A549 (cell line): ENCODE results near the gene ABCA7.

Experiments used
- CHD4 ChIP-seq: fragments of 200-600 bp; sonication (generic); IDR thresholded peaks from 2 replicates; pipeline ENCODE4 v1.6.1; 2016; ENCODE audit warnings: antibody characterized with exemption, mild to moderate bottlenecking, borderline replicate concordance
- EP300 ChIP-seq, 2 experiments: fragments of >200 bp; sonication (Bioruptor Twin); formaldehyde crosslinking; IDR thresholded peaks; 2 replicates in 1 of 2; 3 replicates in 1 of 2; pipeline ENCODE4 v1.6.1; 2016 to 2017
- NPAS2 ChIP-seq: fragments of 250-450 bp; sonication (Bioruptor Pico); IDR thresholded peaks from 2 replicates; pipeline ENCODE4 v1.8.0; 2022; ENCODE audit warnings: mild to moderate bottlenecking, moderate library complexity, borderline replicate concordance
- POLR2A ChIP-seq: IDR thresholded peaks from 2 replicates; pipeline ENCODE4 v1.6.1; 2012; ENCODE audit warnings: mild to moderate bottlenecking, low read length
- POLR2AphosphoS2 ChIP-seq: conservative IDR thresholded peaks from 2 replicates; pipeline ENCODE4 v1.6.1; 2012; ENCODE audit warnings: low read length, improper control_type of control experiment, inconsistent platforms
- SREBF2 ChIP-seq: fragments of 450-650 bp; IDR thresholded peaks from 2 replicates; pipeline ENCODE4 v1.6.1; 2014; ENCODE audit warnings: mild to moderate bottlenecking, moderate library complexity
- TFCP2L1 ChIP-seq: fragments of 250-450 bp; sonication (Bioruptor Pico); IDR thresholded peaks from 2 replicates; pipeline ENCODE4 v1.5.0; 2021; ENCODE audit warnings: mild to moderate bottlenecking
- TF ChIP-seq, protein P1 (sequence below): fragments of >200 bp; sonication (Bioruptor Twin); formaldehyde crosslinking; IDR thresholded peaks from 3 replicates; pipeline ENCODE4 v1.5.1; 2016
- TF ChIP-seq, protein P2 (sequence below): fragments of 200-600 bp; sonication (generic); IDR thresholded peaks from 2 replicates; pipeline ENCODE4 v1.6.1; 2016; ENCODE audit warnings: antibody characterized with exemption, mild to moderate bottlenecking, moderate library complexity

DNA sequence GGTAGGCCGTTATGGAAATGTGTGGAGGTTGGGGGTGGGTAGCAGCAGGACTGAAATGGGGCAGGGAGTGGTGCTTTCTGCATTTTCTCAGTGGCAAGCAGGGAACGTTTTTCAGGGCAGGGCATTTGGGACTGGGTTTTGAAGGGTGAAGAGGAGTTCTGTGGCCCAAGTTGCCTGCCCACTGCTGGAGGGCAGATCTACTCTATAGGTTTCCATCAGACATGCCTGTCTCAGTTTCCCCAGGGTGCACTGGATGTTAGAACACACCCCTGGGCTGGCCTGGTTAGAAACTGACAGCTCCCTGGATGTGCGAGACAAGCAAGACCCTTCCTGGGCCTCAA, 40.6 kb upstream of the ABCA7 start:
- TF ChIP-seq, protein P1, sequence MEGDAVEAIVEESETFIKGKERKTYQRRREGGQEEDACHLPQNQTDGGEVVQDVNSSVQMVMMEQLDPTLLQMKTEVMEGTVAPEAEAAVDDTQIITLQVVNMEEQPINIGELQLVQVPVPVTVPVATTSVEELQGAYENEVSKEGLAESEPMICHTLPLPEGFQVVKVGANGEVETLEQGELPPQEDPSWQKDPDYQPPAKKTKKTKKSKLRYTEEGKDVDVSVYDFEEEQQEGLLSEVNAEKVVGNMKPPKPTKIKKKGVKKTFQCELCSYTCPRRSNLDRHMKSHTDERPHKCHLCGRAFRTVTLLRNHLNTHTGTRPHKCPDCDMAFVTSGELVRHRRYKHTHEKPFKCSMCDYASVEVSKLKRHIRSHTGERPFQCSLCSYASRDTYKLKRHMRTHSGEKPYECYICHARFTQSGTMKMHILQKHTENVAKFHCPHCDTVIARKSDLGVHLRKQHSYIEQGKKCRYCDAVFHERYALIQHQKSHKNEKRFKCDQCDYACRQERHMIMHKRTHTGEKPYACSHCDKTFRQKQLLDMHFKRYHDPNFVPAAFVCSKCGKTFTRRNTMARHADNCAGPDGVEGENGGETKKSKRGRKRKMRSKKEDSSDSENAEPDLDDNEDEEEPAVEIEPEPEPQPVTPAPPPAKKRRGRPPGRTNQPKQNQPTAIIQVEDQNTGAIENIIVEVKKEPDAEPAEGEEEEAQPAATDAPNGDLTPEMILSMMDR, result no peak
- TF ChIP-seq POLR2AphosphoS2 (no peak), TFCP2L1 (CRISPR knock-in tag) (no peak), NPAS2 (CRISPR knock-in tag) (no peak), EP300 (IDR thresholded peaks at IDR 0.05) (no peak), SREBF2 (no peak), POLR2A (no peak), CHD4 (no peak)
- TF ChIP-seq, protein P2, sequence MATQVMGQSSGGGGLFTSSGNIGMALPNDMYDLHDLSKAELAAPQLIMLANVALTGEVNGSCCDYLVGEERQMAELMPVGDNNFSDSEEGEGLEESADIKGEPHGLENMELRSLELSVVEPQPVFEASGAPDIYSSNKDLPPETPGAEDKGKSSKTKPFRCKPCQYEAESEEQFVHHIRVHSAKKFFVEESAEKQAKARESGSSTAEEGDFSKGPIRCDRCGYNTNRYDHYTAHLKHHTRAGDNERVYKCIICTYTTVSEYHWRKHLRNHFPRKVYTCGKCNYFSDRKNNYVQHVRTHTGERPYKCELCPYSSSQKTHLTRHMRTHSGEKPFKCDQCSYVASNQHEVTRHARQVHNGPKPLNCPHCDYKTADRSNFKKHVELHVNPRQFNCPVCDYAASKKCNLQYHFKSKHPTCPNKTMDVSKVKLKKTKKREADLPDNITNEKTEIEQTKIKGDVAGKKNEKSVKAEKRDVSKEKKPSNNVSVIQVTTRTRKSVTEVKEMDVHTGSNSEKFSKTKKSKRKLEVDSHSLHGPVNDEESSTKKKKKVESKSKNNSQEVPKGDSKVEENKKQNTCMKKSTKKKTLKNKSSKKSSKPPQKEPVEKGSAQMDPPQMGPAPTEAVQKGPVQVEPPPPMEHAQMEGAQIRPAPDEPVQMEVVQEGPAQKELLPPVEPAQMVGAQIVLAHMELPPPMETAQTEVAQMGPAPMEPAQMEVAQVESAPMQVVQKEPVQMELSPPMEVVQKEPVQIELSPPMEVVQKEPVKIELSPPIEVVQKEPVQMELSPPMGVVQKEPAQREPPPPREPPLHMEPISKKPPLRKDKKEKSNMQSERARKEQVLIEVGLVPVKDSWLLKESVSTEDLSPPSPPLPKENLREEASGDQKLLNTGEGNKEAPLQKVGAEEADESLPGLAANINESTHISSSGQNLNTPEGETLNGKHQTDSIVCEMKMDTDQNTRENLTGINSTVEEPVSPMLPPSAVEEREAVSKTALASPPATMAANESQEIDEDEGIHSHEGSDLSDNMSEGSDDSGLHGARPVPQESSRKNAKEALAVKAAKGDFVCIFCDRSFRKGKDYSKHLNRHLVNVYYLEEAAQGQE, result no peak
